Osteoblast (primary cell): Measurements from ENCODE around the gene PITX3. TPM values are rescaled to one million over a fixed set of nuclear protein-coding genes. Genes with fewer than 3 reads are reported as not detected.
"Not testable (repeated sequence)": the region's sequence is repeated elsewhere in the genome, so short reads cannot be mapped to it uniquely, and the experiment has no call there.

ENCODE experiments used
- DNase-seq: peaks from one replicate; pipeline ENCODE4 v3.0.0; 2011; ENCODE audit warnings: low spot score, mixed read lengths; ENCODE audit not compliant: insufficient read length; ENCODE audit errors: missing footprints
- H2AFZ ChIP-seq: 2 replicates; pipeline ENCODE4 v1.6.0; 2011; ENCODE audit warnings: mild to moderate bottlenecking, low read length
- H3K27ac ChIP-seq: 2 replicates; pipeline ENCODE4 v1.5.1; 2011; ENCODE audit warnings: mild to moderate bottlenecking, low read depth, low read length, moderate library complexity
- H3K27me3 ChIP-seq: 2 replicates; pipeline ENCODE4 v1.6.0; 2012; ENCODE audit warnings: mild to moderate bottlenecking, control low read depth, inconsistent platforms, low read length, moderate library complexity; ENCODE audit not compliant: insufficient read depth
- H3K36me3 ChIP-seq: 2 replicates; pipeline ENCODE4 v1.5.1; 2011; ENCODE audit warnings: mild to moderate bottlenecking, low read length, control low read depth, moderate library complexity; ENCODE audit not compliant: insufficient read depth
- H3K4me1 ChIP-seq: 2 replicates; pipeline ENCODE4 v1.5.1; 2011; ENCODE audit warnings: mild to moderate bottlenecking, low read length, control low read depth, moderate library complexity; ENCODE audit not compliant: insufficient read depth
- H3K4me2 ChIP-seq: 2 replicates; pipeline ENCODE4 v1.6.0; 2011; ENCODE audit warnings: mild to moderate bottlenecking, low read length; ENCODE audit not compliant: insufficient read depth
- H3K4me3 ChIP-seq: fragments of 200-600 bp; sonication (generic); 3 replicates; pipeline ENCODE4 v1.5.1; 2012; ENCODE audit warnings: mild to moderate bottlenecking, low read length, inconsistent platforms; ENCODE audit not compliant: insufficient read depth
- H3K79me2 ChIP-seq: 2 replicates; pipeline ENCODE4 v1.6.0; 2012; ENCODE audit warnings: mild to moderate bottlenecking, low read length, control low read depth, inconsistent platforms; ENCODE audit not compliant: insufficient read depth
- H3K9me3 ChIP-seq: 2 replicates; pipeline ENCODE4 v1.5.1; 2011; ENCODE audit warnings: low read depth, low read length, control low read depth
- H4K20me1 ChIP-seq: 2 replicates; pipeline ENCODE4 v1.6.0; 2012; ENCODE audit warnings: mild to moderate bottlenecking, low read length, control low read depth; ENCODE audit not compliant: insufficient read depth
- CTCF ChIP-seq: IDR thresholded peaks from 2 replicates; pipeline ENCODE4 v1.5.1; 2011; ENCODE audit warnings: mild to moderate bottlenecking, low read depth, low read length, moderate library complexity; ENCODE audit errors: extremely low read depth
- total RNA-seq: library from RNA; depleted of rRNA; stranded (reverse); fragments of >200 nt; gene quantifications from 2 replicates; pipeline ENCODE4 v1.2.3, GENCODE V29; 2012

Gene PITX3
- total RNA-seq, 1 donor, result under 0.01 TPM

- Histone ChIP-seq H3K27me3 (no peaks in the 10 kb centered on the region), H3K4me1 (peaks cover 3% of the 10 kb centered on the region), H3K36me3 (peaks cover 7% of the 10 kb centered on the region), H2AFZ (no peak overlapping the region), H3K9me3 (no peaks in the 10 kb centered on the region), H3K4me2 (no peak overlapping the region), H3K79me2 (peaks cover 100% of the 10 kb centered on the region), H3K27ac (no peak overlapping the region), H4K20me1 (peaks cover 71% of the 10 kb centered on the region), H3K4me3 (no peak overlapping the region)
- no peak for TF ChIP-seq CTCF
- peak; percentile 62 for DNase-seq
Measured at GRCh38 chr10:102254426-102254825, 13.1 kb upstream of the PITX3 start.

- peaks cover 100% of the 10 kb centered on the region for H3K79me2 ChIP-seq
- H3K4me3 ChIP-seq, H3K4me2 ChIP-seq, H3K4me1 ChIP-seq, H2AFZ ChIP-seq, H3K27me3 ChIP-seq, H3K9me3 ChIP-seq, DNase-seq, H3K27ac ChIP-seq, H3K36me3 ChIP-seq: not testable (repeated sequence)
- H4K20me1 ChIP-seq, result peaks cover 76% of the 10 kb centered on the region
Measured at GRCh38 chr10:102252508-102252907, 11.2 kb upstream of the PITX3 start.

- no peak for DNase-seq
Measured at GRCh38 chr10:102247734-102248133, 6.4 kb upstream of the PITX3 start.

GRCh38 chr10:102246261-102246660 lies 4.9 kb upstream of the PITX3 start:
- Histone ChIP-seq H3K4me3 (peak overlapping the region; percentile 97), H2AFZ (no peak overlapping the region), H3K27me3 (no peaks in the 10 kb centered on the region), H3K79me2 (peaks cover 59% of the 10 kb centered on the region), H3K27ac (peak overlapping the region; percentile 91), H4K20me1 (peaks cover 48% of the 10 kb centered on the region), H3K36me3 (no peaks in the 10 kb centered on the region), H3K4me1 (peaks cover 43% of the 10 kb centered on the region), H3K4me2 (peak overlapping the region; percentile 90), H3K9me3 (no peaks in the 10 kb centered on the region)
- DNase-seq, result no peak
- TF ChIP-seq CTCF, result no peak

More at GRCh38 chr10:102247734-102248133, 6.4 kb upstream of the PITX3 start:
- no peak overlapping the region for H2AFZ ChIP-seq
- H3K79me2 ChIP-seq, result peaks cover 74% of the 10 kb centered on the region
- peak overlapping the region; percentile 16 for H3K27ac ChIP-seq
- peak overlapping the region; percentile 90 for H3K4me2 ChIP-seq
- no peaks in the 10 kb centered on the region for H3K9me3 ChIP-seq
- H4K20me1 ChIP-seq, result peaks cover 51% of the 10 kb centered on the region
- no peaks in the 10 kb centered on the region for H3K36me3 ChIP-seq
- no peak for TF ChIP-seq CTCF
- H3K4me3 ChIP-seq, result peak overlapping the region; percentile 97
- peaks cover 38% of the 10 kb centered on the region for H3K4me1 ChIP-seq
- H3K27me3 ChIP-seq, result no peaks in the 10 kb centered on the region
